HG03045 (cell line): Measurements from ENCODE around the gene RFX4.

ENCODE experiments used
- ATAC-seq: cut with Tn5 transposase; IDR thresholded peaks from one replicate; pipeline ENCODE4 v1.9.1; 2021; ENCODE audit warnings: mild to moderate bottlenecking, moderate library complexity; ENCODE audit not compliant: unreplicated experiment

RFX4 gene

DNA sequence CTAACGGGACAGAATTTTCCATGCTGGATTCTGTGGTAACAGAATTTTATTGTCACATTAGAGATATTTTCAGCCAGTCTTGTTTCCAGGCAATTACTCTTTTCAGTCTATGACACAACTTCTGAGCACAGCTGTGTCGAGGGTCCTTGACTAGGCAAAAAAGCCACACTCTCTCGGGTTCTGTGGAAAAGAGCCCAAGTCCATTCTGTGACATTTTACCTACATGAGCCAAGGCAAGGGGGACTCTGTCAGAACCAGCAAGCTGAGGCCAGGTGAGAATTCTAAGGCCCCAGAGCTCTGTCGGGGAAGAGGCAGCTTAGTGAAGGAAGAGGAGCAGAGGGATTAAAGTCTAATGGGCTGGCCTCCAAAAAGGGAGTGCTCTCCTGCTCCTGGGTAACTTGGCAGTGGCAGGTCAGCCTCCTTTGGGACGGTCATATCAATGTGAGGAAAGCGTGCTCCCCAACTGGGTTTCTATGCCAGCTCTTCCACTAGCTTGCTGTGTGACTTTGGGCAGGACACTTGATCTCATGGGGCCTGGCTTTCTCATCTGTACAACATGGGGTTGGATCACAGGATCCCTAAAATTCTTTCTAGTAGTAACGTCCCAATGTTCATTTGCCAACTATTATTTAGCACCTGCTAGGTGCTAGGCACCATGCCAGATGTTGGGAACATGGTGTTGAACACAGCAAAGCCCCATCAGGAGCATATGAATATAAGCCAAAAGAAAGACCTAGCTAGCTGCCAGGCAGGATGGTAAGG is 175.7 kb downstream of the RFX4 start:
- ATAC-seq = no peak

DNA sequence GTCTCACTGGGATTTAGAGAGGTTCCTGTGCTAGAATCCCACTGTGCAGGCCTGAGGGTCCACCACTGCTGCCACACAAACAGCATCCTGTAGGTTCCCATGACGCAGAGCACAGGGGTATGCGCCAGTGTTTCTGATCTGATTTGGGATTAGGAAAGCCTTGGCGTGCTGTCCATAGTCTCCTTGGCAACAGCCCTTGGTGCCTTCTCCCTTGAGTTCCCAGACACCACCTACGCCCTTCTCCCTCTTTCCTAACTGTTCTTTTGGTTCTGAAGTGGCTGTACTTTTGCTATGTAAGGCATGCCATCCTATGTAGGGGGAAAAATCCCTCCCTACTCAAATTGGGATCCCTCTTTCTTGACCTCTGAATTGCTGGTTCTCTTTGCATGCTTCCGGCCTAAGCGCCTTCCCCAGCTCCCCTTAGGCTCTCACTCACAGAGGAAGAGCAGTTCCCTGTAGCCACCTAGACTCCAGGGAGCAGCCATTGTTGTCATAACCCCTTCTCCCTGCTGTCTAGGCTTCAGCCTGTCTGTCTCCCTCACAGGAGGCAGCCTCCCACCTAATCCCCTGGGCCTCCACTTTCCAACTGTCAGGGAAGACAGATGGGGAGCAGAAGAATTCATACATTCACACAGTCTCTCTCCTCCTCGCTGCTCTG is 176.9 kb downstream of the RFX4 start:
- no peak for ATAC-seq

DNA sequence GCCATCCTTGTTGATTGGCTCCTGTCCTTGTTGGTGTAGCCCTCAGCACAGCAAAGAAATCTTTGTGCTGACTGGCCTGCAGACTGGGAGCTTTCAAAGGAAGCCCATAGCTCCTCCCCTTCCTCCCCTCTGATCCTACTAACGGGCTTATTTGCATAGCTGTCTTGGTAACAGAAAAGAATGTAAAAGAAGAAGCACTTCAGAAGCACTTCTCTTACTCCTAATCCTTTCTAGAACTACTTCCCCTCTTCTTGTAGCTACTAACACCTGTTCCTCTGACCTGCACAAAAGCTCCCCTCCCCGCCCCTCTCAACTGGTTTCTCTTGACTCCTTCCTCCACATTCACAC is 177.4 kb downstream of the RFX4 start:
- peak; percentile 96 for ATAC-seq

DNA sequence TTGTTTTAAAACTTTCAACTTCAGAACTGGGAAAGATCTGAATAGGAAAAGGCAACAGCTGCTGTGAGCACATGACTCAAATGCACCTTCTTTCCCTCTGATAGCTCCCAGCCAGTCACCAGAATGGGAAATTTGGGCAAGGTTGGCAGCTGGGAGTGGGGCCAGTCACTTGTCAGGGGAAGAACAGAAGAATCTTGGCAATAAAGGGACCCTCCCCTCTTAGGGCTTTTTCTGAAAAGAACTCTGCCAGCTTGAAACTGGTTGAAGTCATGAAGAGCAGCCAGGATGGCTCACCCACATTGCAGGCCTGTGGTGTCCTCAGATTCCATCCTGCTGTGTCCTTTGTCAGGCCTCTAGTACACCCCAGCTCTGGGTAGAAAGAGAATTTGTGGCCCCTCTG is 181.4 kb downstream of the RFX4 start:
- no peak for ATAC-seq

DNA sequence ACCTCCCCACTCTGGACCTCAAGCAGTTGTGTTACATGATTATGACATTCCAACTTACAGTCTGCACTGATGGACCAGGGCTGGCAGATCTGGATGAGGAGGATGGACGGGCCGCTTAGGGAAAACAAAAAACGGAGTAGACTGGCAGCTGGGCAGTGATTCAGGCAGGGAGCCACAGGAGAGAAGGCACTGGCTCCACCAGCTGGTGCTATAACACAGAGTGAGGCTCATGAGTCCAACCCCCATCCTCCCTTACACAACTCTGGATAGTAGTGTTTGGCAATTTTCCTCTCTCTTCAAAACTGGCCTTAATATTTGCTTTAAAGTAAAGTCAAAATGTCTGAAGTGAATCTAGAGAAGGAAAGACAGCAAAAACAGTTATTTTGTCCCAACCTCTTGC is 181.9 kb downstream of the RFX4 start:
- no peak for ATAC-seq

DNA sequence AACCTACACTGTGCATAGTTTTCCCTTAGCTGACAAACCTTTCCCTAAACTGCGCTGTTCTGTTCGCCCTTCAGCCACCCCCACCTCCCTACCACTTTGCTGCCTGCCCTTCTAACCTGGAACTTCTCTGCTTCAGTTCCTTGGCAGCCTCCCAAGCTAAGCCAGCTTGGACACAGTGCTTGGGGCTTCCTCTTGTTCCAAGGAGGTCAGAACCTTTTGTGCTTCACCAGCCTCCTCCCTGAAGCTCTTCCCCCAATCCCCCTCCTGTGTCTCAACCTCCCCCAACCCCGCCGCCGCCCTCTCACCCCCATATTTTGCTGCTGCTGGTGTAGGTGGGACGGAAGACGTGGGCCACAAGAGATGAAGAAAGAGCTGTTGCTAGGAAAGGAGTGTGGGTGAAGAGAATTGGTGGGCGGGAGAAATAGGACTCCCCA is 183.6 kb downstream of the RFX4 start:
- ATAC-seq = no peak

DNA sequence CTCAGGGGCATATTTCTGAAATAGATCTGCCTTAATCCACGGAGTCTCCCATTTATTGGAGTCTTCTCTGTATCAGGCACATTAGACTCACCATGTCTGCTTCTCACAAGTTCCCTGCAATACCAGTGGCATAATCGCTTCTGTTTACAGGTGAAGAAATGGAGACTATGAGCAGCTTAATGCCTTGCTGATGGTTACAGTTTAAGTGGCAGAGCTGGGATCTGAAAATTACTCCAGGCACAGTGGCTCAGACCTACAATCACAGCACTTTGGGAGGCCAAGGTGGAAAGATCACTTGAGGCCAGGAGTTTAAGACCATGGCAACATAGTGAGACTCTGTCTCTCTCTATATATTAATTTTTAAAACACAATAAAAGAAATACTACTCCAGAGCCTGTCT is 184.4 kb downstream of the RFX4 start:
- ATAC-seq = no peak

DNA sequence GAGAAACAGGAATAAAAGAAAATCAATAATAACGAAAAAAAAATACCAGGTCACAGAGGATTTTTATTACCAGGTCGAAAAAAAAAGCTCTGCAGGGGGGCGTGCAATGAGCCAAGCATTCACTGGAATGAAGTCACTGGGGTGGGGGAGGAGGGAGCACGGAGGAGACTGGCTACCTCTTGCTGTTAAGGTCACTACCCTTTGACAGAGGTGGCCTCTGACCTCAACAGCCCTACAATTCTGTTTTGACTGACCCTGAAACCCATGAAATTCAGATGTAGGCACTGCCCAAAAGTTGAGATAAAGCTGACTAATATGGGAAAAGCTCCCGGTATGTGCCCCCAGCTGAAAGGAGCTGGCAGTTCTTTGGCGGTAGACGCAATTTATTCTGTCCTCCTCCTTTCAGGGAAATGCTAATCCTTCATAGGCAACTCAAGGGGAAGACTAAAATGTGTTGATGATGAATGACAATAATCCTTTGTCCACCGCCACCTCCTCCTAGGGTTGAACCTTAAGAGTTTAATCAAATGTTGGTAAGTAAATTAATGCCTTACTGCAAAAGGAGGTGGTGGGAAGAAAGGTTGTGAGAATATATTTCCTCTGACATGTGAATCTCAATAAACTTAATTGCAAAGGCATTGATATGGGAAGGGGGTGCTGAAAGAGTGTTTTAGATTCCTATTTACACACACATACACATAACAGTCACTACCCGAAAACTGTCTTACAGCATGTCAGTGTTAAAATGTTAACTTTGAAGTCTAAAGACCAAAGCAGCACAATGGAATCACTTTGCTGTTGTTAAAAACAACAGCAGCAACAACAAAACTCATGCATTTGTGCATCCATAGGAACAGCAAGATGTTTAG is 185.4 kb downstream of the RFX4 start:
- no peak for ATAC-seq

DNA sequence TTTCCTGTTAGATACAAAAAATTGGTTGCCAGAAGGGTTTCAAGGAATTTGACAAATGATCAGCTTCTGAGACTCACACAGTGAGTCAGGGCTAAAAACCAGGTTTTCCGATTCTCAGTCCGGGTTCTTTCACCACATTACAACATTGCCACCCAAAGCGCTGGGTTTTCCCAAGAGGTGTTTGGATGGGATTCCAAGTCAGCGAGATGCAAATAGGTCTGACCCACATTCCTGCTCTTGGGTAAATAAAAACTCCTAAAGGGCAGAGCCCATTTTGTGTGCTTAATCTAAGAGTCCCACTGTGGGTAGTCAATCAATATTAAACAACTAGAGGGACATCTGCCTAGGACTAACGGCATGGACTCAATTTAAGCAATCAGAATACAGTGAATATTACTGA is 186.3 kb downstream of the RFX4 start:
- ATAC-seq = no peak

DNA sequence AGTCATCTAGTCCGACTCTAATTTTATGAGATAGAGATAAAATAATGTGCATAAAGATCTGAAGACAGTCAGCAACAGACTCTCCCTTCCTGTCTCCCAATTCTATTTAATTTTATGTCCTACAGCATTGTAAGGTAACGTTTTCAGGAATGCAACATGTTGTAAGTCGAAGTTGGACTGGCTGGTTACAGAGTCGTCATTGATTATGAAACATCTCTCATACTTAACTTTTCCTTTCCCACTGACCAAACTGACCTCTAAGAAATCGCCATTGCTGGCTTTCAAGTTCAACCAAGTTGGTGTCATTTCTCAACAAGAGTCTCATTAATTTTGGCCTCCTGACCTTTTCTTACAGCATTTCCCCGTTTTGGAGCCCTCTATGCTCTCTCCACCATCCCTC is 186.7 kb downstream of the RFX4 start:
- no peak for ATAC-seq

DNA sequence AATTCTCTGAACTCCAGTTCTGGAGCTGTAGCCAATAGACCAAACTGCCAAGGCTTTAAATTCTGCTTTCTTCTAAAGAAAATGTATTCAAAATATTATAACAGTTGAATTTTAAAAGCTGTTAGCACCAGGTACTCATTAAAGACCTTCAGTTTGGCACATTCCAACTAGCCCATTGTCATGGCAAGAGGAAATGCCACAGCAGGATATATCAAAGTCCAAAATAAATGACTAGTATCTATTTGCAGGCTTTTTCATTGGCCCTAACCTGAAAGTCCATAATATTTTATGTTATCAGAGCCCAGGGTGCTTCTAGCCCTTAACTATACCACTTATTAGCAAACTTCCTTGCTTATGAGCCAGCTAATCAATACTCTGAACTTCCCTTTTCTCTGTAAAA is 188.6 kb downstream of the RFX4 start:
- ATAC-seq = no peak

DNA sequence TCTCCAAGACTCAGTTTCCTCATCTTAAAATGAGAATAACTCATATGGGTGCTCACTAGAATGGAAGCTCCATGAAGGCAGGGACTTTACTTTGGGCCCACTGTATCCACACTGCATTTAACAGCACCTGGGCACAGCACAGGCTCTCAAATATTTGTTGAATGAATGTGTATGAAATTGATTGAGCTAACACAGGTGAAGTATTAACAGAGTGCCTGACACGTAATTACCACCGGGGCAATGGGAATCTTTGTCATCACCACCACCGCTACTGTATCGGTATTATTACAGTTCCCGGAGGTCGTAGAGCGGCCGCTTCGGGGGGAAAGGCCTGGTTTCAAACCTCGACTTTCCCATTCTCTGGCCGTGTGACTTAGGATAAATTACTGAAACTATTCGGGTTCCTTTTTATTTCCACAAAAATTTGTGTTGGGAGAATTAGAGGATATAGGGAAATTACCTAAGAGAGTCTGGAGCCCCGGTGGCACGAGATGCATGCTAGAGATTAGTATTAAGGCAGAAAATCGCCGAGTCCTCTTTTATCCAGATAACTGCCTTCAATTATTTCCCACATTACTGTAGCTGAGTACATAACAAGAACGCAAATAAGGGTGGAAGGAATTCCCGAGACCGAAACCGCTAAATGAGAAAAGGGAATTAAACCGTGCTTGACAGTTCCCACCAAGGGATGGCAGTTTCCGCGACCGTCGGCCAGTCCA is 190.6 kb downstream of the RFX4 start:
- ATAC-seq = no peak

DNA sequence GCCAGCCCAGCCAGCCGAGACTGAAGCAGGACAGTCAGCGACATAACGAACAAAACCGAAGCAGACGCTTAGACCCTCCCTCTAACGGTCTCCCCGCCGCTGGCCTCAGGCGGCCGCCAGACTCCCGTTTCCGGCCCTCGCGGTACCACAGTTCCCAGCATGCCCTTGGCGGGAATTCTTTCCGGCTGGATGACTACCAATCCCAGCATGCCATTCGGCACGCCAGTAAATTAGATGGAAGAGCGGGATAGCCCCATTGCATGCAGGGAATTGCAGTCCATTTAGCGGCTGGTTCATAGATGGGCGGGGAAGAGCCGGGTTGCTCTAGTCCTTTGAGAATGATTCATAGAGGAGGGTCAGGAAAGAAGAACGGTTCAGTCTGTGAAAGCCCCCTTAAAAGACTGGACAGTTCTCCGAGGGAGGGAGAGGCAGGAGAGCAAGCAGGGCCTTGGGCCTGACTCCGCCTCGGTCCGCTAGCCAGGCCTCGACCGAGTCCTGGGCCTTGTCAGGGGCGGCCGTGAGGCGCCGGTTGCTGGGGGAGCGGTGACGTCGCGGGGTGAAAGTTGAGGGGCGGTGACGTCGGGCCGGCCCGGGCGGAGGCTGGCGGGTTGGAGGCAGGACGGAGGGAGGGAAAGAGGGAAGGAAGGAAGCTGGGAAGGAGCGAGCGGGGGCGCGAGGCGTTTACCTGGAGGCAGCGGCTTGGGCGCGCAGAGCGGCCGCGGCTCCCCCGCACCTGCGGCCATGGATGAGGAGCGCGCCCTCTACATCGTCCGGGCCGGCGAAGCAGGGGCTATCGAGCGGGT is 191.4 kb downstream of the RFX4 start, which contains the start of gene RIC8B:
TSS of gene RIC8B (plus strand) at position 678 of the 803 bp plus-strand sequence. CDS start at position 742, 64 bp downstream.
- ATAC-seq = peak; percentile 89

DNA sequence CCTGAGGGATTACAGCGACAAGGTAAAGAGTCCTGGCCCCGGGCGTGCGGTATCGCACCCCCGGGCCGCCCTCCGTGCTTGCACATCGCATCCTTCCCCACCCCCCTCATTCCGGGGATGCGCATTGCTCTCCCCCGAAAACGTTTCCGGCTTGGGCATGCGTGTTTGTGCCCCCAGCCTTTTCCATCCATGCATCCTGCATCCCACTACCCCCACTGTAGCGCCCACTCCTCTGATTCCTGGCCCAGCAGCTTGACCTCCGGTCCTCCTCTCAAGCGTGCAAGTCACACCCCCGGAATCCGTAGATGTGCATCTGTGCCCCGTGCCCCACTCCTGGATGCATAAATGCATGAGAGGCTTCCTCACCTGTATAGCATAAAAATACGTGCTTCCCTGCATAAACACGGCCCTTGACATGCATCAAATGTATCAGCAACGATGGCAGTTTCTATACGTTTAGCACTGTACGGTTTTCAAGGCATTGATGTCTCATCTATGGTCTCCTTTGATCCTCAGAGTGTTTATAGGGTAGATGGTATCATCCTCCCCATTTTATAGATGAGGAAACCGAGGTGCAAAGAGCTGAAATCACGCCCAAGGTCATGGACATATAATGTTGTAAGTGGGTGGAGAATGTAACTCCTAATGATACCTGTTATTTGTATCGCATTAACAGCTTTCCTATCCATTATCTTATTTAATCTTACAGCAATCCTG is 192.2 kb downstream of the RFX4 start:
- ATAC-seq = no peak

DNA sequence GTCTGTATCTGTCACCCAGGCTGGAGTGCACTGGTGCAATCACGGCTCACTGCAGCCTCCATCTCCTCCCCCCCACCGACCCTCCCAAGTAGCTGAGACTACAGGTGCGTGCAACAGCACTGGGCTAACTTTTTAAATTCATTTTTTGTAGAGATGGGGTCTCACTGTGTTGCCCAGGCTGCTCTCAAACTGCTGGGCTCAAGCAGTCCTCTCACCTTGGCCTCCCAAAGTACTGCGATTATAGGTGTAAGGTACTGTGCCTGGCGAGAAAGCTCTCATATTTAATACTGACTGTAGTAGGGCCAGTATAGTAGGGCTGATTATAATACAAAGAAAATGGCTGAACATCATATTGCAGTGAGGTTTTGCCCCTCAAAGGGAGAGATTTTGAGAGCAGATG is 194.1 kb downstream of the RFX4 start:
- ATAC-seq = no peak

DNA sequence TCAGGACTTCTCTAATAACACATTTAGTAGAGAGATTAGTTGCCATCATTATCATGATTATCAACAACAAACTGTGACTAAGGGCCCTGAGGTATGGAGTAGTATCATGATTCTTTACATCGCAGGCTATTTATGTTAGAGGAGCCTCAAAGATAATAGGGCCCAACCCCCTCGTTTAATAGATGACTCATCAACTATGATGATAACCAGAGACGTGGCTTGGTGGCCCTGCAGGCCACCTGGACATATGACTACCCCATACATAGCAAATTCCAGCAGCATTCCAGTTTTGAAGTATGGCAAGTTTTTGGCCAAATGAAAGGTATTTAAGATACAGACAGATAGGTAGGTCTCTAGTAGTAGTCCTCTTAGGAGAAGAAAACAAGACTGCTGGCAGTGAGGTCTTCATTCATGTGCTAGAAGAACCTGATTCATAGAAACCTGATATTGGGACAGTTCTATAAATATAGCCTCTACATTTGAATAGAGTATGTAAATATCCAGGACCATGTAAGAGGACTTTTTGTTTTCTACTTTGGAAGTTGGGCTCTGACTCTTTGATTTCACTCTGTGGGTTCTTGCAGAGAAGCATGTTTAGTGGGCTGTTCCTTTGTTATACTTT is 197.3 kb downstream of the RFX4 start:
- ATAC-seq = no peak

DNA sequence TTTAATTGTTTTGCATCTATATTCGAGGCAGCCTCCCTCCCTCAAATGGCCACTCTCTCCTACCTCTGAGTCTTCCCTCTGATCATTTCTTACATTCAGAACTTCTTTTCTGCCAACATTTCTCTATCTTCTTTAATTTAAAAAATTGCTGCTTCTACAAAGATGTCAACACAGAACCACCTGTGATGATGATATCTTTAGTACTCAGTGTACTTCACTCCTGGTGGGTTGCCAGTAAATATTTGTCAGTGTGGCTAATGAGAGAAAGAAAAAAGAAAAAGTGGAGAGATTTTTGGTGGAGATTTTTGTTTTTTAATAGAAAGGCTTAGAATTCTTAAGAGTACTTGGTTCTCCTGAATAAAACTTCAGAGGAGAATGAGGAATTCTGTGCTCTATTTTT is 199.8 kb downstream of the RFX4 start:
- ATAC-seq = no peak

DNA sequence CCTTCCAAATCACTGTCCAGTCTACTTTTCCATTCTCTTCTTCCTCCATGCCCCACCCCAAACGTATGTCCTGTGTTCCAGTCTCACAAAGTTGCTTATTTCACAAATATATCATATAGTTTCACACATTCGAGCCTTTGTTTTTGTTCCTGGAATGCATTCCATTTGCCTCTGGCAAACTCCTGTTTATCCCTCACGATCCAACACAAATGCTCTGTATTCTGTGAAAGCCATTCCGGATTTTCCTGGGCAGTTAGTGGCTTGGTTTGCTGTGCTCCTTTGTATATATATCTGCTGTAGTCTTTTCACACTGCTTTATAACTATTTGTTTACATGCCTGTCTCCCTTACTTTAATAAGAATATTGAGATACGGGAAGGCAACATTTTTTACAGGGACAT is 200.7 kb downstream of the RFX4 start:
- no peak for ATAC-seq

DNA sequence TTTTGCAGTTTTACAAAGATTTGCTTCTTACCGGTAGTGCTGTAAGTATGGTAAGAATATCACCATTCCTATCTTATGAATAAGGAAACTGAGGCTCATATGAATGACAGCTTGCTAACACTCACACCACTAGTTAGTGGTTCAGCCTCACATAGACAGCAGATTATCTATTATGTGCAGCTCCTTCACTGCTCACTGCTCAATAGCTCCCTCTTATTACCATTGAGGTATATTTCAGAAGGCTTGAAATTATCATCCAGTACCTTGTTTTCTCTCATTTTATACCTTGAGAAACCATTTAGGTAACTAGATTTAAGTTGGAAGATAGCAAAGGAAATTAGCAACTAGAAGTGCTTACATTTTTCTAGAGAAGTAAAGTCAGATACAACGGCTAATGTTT is 207.2 kb downstream of the RFX4 start:
- ATAC-seq = no peak
